GM21447 (cell line): ENCODE data around the gene SCO1.

ENCODE experiments used
- ATAC-seq: cut with Tn5 transposase; IDR thresholded peaks from one replicate; pipeline ENCODE4 v1.9.1; 2021; ENCODE audit not compliant: unreplicated experiment

SCO1 gene

GRCh38 chr17:10657148-10657547 is 40.2 kb downstream of the SCO1 start, which contains the start of gene MYH3:
TSS of gene MYH3 (minus strand) at chr17:10657309. CDS start at chr17:10655064, 2,245 bp downstream.
- no peak for ATAC-seq

GRCh38 chr17:10653987-10654386 is 43.3 kb downstream of the SCO1 start:
- no peak for ATAC-seq

- ATAC-seq, result no peak
Measured at GRCh38 chr17:10652984-10653659, 44.2 kb downstream of the SCO1 start.

GRCh38 chr17:10651927-10652326 is 45.4 kb downstream of the SCO1 start:
- no peak for ATAC-seq

GRCh38 chr17:10649602-10650001 is 47.7 kb downstream of the SCO1 start:
- ATAC-seq, result no peak

DNA sequence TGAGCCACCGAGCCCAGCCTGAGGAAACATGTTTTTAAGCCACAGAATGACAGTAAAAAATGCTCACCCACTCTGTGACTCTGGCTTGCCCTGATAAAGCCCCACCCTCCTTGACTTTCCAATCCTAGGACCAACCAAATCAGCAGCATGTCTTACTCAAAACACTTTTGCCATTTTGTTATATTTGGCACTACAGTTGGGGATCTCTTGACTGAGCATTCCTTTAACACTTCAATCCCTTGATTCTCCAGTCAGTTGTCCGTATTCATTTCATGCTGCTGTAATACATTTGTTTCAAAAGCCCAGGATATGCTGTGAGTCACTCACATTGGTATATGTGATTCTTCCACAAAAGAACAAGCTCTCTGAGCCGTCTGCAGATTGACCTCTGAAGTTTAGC is 48.4 kb downstream of the SCO1 start:
- no peak for ATAC-seq

- no peak for ATAC-seq
Measured at GRCh38 chr17:10648381-10648780, 49.0 kb downstream of the SCO1 start.

DNA sequence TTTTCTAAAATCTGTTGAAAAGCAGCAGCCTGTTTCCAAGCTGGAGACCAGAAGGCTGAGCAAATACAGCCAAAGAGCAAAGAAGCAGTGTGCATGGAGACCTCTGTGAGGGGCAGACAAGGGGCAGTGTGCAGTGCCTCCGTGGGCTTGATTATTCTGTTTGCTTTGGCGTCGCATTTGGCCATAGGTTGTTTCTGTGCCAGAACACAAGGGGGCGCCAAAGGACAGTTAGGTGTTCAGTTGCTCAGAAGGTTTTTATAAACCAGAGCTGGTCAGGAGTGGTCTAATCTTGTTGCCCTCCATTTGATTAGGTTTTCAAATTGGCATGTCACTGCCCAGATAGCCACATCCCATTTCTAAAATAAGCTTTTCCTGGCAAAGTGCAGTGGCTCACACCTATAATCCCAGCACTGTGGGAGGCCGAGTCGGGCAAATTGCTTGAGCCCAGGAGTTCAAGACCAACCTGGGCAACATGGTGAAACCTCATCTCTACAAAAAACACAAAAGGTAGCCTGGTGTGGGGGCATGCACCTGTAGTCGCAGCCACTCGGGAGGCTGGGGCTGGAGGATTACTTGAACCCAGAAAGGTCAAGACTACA is 50.8 kb downstream of the SCO1 start:
- ATAC-seq, result no peak

- no peak for ATAC-seq
Measured at GRCh38 chr17:10640475-10640874, 56.9 kb downstream of the SCO1 start.

GRCh38 chr17:10638151-10638550 is 59.2 kb downstream of the SCO1 start:
- no peak for ATAC-seq

- no peak for ATAC-seq
Measured at GRCh38 chr17:10635290-10635689, 62.0 kb downstream of the SCO1 start.

- peak; percentile 90 for ATAC-seq
Measured at GRCh38 chr17:10633738-10634379, 63.5 kb downstream of the SCO1 start.

DNA sequence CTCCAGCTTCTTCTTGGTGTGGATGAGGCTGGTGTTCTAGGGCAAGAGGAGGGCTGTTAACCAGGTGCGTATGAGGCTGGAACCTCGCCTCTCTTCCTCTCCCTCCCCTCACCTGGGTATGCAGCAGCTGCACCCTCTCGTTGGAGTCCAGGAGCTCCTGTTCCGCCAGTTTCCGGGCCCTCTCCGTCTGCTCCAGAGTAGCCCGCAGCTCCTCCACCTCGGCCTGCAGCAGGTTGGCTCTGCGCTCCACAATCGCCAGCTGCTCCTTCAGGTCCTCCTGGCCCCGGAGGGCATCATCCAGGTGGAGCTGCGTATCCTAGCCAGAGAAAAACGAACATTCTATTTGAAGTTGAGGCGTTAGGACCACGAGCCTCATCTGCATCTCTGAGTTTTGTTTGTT is 65.6 kb downstream of the SCO1 start:
- ATAC-seq, result no peak

DNA sequence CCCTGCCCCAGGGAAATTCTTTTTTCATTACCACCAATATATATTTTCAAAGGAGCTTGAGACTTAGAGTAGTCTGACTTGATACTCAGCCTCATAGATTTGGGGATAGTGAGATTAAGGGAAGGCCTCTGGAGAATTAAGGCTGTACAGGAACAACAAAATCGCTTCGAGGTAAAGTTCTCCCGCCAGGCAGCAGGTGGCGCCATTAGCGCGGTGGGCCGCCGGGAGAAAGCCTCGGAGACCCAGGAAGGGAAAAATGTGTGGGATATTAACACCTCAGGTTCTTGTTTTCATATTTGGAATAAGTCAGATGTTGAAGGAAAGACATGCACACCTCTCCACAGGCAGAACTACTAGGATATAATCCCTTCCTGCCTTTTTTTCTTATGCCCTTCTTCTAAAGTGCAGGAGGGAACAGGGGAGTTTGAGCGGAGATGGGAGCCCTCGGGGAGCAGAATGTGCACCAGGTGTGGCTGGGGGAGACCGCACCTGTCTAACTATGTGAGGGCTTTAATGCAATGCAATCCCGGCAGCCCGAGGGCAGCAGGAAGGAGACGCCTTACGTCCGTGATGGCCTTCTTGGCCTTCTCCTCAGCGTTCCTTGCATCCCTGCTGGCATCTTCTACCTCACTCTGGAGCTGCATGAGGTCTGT is 66.2 kb downstream of the SCO1 start:
- no peak for ATAC-seq

- no peak for ATAC-seq
Measured at GRCh38 chr17:10629706-10630105, 67.6 kb downstream of the SCO1 start.

DNA sequence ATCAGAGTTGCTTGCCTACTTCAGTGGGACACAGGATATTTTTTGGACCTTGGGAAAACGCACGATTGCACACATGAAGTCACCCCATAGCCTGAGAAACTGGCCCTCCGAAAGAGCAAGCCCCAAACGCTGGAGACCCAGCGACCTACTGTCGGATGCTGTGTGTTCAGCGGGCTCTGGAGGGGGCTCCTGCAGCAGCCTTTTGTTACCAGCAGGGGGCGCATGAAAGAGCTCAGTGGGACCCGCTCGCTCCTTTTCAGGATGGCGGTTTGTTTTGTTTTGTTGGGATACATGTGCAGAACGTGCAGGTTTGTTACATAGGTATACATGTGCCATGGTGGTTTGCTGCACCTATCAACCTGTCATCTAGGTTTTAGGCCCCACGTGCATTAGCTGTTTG is 68.6 kb downstream of the SCO1 start:
- no peak for ATAC-seq

DNA sequence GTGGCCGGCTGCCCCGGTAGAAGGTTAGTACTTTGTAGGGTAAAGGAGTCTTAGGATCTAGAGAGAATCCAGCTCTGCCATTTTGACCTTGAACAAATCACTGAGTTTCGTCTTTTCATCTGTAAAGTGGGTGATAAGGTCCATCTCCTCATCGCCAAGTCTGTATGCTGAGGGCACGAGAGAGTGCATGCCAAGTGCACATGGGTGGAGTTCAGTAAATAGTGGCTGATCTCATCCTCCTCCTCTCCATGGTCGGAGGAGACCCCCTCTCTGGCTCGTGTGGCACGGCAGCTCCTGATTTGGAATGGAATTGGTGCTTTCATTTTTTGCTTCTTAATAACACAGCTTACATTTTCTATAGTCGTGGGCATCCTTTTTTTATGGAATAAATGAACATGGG is 70.9 kb downstream of the SCO1 start:
- no peak for ATAC-seq

DNA sequence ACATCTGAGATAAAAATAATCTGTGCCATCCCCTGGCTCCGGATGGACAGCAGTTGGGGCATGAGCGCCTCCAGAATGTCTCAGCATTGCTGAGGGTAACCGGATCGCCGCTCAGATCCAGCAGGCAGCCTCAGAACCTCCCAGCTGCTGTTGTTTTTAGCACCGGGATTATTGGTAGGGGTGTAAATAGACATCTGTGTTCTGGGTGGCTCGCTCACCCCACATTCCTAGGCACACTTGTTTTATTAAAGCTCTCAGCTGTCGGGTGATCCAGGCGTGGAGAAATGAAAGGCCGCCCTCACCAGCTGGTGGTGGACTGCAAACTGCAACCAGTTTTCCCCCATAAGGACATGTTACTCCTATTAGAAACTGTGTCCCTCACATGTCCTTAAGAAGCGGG is 72.4 kb downstream of the SCO1 start:
- ATAC-seq, result no peak

GRCh38 chr17:10623737-10624338 is 73.5 kb downstream of the SCO1 start:
- no peak for ATAC-seq

GRCh38 chr17:10622617-10623485 is 74.5 kb downstream of the SCO1 start:
- no peak for ATAC-seq
